ENCODE results near the gene PHLPP1.

PHLPP1 gene

DNA sequence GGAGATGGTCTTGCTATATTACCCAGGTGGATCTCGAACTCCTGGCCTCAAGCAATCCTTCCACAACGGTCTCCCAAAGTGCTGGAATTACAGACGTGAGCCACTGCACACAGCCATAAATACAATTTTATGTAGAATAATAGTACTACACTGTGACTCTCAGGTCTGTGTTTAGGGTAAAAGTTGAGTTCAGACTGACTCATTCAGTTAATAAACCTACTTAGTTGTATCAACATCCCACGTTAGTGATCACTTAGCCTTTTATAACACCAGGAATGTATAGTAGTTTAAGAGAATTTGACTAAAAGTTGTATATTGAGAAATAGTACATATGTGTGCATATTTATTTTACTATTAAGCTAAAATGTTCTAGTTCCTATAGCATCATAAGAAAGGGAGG, 237.5 kb downstream of the PHLPP1 start:
- no peak for DNase-seq

DNA sequence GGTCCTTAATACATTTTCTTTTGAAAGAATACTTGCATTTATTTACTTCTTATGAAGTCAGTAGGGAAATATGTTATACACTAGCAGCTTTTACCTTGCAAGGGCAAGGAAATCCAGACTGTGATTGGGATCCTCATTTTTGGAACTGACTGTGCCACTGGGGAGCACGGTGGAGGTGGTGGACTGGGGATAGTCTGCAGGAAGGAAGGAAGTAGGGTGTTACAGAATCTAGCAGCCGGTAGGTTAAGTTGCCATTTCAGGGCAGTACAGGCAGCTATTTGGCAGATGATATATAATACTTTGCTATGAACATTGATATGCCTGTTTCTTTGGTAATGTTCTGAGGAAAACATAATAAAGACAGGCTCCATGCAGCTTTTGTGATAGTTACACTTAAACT, 238.3 kb downstream of the PHLPP1 start:
- DNase-seq = no peak

DNA sequence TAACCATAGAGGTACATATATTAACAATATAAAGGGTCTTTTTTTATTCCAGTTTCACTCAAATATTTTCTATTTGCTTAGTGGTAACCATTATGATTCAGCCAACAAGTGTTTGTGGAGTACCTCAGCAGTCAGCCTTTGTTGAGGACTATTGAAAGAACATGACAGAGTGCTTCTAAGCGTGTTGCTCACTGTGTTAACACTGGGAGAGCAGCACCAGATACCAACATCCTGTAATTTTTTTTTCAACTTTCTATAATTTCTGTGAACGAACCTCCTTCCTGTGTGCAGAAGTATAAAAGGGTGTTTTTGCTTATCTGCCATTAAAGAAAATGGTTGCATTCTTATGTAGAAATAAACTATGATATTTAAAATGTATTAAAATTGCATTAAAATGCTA, 239.0 kb downstream of the PHLPP1 start:
- DNase-seq = peak; percentile 83

GRCh38 chr18:62957885-62958472, 242.6 kb downstream of the PHLPP1 start:
- DNase-seq = no peak

- no peak for DNase-seq
These were observed 244.1 kb downstream of the PHLPP1 start for GRCh38 chr18:62959481-62959880.

- DNase-seq = no peak
These were observed 248.2 kb downstream of the PHLPP1 start for GRCh38 chr18:62963507-62963906.

DNA sequence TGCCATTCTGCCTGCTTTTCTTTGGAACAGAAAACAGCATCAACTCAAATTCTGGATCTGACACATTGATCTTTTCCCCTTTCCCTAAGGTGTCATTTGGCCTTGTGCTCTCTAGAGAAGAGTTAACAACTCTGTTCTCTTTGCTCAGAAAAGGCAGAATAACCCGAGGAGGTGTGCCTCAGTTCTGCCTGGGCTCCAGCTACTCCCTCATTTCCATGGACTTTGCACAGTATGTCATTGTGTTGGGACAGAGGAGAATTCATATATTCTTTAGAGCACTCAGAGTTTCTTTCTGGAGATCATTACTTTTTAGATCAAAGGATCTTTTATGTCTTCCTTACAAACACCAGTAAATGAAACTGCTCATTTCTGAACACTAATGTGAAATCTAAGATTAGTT, 249.1 kb downstream of the PHLPP1 start:
- DNase-seq = no peak

DNA sequence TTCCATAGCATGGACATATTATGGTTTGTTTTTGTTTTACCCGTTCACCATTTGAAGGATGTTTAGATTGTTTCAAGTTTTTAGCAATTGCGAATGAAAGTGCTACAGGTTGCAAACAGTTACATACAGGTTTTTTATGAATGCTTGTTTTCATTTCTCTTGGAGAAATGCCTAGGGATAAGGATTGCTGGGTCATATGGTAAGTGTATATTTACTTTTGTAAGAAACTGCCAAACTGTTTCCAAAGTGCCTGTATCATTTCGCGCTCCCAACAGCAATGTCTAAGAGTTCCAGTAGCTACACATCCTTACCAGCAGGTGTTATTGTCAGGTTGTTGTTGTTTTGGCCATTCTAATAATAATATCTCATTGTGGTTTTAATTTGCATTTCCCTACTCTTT, 251.7 kb downstream of the PHLPP1 start:
- DNase-seq = no peak

GRCh38 chr18:62973689-62974088, 258.3 kb downstream of the PHLPP1 start:
- DNase-seq = no peak

- no peak for DNase-seq
These were observed 259.0 kb downstream of the PHLPP1 start for GRCh38 chr18:62974388-62974787.

GRCh38 chr18:62974928-62975675, 259.8 kb downstream of the PHLPP1 start:
- no peak for DNase-seq

- no peak for DNase-seq
These were observed 260.4 kb downstream of the PHLPP1 start for GRCh38 chr18:62975785-62976184.

DNA sequence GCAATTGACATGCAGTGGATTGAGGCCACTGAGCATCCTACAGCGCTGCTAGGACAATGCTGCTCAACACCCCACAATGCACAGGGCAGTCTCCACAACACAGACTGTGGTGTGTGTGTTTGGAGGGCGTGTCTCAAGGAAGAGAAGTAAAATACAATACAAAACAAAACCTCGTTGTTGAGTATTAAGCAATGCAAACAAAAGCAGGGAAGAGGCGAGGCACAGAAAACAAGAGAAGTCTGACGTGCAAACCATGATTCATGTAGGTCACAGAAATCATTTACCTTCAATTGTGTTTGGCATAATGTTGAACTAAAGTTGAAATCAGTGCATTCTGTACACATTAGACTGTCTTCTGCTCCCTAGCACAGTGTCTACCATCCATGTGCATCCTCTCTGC, 260.9 kb downstream of the PHLPP1 start:
- peak; percentile 14 for DNase-seq

- no peak for DNase-seq
These were observed 262.2 kb downstream of the PHLPP1 start for GRCh38 chr18:62977512-62977911.

DNA sequence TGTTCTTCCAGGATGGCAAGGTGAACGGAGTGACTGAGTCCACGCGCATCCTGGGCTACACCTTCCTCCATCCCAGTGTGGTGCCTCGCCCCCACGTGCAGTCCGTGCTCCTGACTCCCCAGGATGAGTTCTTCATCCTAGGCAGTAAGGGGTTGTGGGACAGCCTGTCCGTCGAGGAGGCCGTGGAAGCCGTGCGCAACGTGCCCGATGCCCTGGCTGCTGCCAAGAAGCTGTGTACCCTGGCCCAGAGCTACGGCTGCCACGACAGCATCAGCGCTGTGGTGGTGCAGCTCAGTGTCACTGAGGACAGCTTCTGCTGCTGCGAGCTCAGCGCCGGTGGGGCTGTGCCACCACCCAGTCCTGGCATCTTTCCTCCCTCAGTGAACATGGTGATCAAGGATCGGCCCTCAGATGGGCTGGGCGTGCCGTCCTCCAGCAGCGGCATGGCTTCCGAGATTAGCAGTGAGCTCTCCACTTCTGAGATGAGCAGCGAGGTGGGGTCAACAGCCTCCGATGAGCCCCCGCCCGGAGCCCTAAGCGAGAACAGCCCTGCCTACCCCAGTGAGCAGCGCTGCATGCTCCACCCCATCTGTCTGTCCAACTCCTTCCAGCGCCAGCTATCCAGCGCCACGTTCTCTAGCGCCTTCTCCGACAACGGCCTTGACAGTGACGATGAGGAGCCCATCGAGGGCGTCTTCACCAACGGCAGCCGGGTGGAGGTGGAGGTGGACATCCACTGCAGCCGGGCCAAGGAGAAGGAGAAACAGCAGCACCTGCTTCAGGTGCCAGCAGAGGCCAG, 263.1 kb downstream of the PHLPP1 start:
- no peak for DNase-seq

DNA sequence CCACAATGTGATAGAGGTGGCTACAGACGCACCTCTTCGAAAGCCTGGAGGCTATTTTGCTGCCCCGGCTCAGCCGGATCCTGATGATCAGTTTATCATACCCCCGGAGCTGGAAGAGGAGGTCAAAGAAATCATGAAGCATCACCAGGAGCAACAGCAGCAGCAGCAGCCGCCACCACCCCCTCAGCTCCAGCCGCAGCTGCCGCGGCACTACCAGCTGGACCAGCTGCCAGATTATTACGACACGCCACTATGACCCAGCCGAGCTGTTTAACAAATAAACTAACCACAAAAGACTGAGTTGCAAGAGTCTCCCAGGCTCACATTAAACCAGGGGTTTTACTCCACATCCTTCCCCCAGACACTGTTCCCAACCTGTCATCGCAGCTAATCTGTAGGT, 263.8 kb downstream of the PHLPP1 start:
- peak; percentile 52 for DNase-seq

DNA sequence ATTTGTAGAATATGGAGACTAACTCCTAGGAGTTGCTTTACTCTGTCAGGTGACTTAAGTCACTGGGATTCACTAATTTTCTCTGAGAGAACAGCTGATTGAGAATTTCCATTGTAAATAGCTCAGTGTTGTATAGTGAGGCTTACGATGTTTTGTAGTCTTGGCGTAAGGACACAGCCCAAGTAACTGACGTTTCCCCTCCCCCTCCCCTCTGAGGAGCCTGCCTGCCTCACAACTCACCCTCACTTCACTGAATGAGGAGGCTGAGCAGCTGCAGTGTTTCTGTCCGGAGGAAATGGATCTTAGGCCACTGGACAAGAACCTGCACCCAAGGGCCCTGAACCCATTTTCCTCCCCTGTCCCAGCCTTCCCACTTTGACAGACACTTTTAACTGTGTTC, 264.6 kb downstream of the PHLPP1 start:
- no peak for DNase-seq

DNA sequence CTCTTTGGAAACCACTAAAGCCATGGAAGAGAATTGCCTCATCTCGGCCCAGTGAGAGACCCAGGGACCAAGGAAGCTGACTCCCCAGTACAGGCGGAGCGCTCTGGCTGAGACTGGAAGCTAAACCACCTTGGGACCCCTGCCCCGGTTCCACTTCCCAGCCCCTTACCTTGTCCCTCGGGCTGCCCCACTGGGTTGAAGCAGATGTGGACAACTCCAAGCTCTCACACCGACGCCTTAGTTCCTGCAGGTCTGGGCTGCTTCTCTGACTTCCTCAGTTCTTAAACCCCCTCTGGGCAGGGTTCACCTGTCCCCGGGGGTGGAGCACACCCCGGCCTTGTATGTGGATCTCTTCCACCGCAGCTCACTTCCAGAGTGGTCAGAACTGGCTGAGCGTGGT, 266.2 kb downstream of the PHLPP1 start:
- DNase-seq = no peak

- peak; percentile 58 for DNase-seq
These were observed 267.4 kb downstream of the PHLPP1 start for GRCh38 chr18:62982600-62983251.

DNA sequence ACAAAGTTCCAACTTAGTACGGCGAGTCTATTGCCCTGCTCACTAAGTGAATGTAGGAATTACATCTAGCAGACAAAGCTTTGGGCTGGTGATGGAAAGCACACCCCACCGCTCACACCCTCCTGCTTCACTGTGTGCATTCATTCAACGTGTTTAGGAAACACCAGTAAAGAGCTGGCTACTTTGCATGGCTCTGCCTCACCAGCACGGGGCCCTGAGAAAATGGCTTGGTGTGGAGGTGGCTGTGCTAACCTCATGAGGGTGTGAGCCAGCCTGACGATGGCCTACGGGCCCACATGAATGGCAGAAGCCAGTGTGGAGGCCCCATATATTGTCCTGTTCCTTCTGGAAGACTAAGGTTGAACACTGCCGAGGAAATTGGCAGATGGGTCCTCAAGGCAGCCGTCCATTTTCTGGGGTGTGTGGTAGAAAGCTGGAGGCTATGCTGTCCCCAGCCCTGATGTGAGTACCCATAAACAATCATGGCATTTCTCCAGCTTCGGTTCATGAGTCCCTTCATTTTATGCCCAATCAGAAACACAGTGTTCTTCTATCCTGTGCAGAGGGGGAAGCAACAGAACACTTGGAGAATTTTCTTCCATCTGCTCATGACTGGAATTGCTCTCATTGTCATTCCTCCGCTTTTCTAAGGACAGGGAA, 269.4 kb downstream of the PHLPP1 start:
- DNase-seq = no peak

GRCh38 chr18:62986490-62986889, 271.1 kb downstream of the PHLPP1 start:
- no peak for DNase-seq

- DNase-seq = no peak
These were observed 271.9 kb downstream of the PHLPP1 start for GRCh38 chr18:62987055-62987830.
